B cell (primary cell): ENCODE results near the gene NUP210L.

Experiments used
- CTCF ChIP-seq: fragments of 200-600 bp; IDR thresholded peaks from one replicate; pipeline ENCODE4 v1.8.0; 2022; ENCODE audit warnings: antibody characterized with exemption, mild to moderate bottlenecking
- EZH2 ChIP-seq: IDR thresholded peaks from 2 replicates; pipeline ENCODE4 v1.6.1; 2012; ENCODE audit warnings: borderline replicate concordance, low read depth, mild to moderate bottlenecking, moderate library complexity, low read length; ENCODE audit not compliant: insufficient read depth, poor library complexity, severe bottlenecking

GRCh38 chr1:154190550-154190949 lies 35.7 kb upstream of the NUP210L start:
- no peak for TF ChIP-seq CTCF
- TF ChIP-seq EZH2, result no peak
